A549 treated with Hydrocortisone at 1 μM for 4 hours (cell line): Measurements from ENCODE around the gene CBLN1. TPM values are rescaled to one million over a fixed set of nuclear protein-coding genes. Genes with fewer than 3 reads are reported as not detected.

Experiments
- total RNA-seq: library from RNA; stranded (reverse); fragments of 200-300 nt; extraction: Qiagen RNA extraction; gene quantifications from 5 replicates; pipeline ENCODE4 v1.2.3, GENCODE V29; 2022

Gene CBLN1
- total RNA-seq = 0.13 to 0.29 TPM (median 0.15 TPM) in 4 of 5 replicates, not detected in the other

DNA sequence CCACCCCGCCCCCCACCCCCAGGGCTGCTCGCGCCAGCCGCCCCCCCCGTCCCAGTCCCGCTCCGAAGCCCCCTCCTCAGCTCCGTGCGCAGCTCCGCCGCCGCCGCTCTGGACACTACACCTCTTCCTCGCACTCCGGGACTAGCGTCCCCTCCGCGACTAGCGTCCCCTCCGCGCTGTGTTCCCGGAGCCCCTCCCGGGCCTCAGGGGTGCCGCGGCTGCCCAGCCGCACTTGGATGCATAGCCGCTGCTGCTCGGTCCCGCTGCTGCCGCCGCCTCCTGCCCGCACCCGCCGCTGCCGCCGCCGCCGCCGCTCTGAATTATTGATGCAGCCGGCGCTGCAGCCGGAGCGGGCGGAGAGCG is at the start of gene CBLN1:
CBLN1 (minus strand) TSS at position 359 of the 363 bp plus-strand sequence. CDS start 373 bp downstream, outside the sequence.

Other genes starting within 250 kb of the CBLN1 start
- not detected in 5 replicates for gene C16orf78, start 92.0 kb upstream of the CBLN1 start, total RNA-seq